ENCODE results near the gene BEST3. TPM values are rescaled to one million over a fixed set of nuclear protein-coding genes. Genes with fewer than 3 reads are reported as not detected.

Gene BEST3
- total and polyA plus RNA-seq, 7 donors: 41.8 to 181 (median 141) TPM

DNA sequence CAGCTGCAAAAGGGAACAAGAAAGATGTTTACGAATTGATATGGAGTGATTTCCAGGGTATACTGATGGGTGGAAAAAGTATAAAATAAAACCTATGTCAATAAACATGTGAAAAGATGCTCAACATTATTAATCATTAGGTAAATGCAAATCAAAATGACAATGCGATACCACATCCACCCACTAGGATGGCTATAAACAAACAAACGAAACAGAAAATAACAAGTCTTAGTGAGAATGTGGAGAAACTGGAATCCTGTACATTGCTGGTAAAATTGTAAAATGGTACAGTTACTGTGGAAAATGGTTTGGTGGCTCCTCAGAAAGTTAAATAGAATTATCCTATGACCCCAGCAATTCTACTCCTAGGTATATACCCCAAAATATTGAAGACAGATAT, 9.5 kb upstream of the BEST3 start:
- TF ChIP-seq, protein P1, sequence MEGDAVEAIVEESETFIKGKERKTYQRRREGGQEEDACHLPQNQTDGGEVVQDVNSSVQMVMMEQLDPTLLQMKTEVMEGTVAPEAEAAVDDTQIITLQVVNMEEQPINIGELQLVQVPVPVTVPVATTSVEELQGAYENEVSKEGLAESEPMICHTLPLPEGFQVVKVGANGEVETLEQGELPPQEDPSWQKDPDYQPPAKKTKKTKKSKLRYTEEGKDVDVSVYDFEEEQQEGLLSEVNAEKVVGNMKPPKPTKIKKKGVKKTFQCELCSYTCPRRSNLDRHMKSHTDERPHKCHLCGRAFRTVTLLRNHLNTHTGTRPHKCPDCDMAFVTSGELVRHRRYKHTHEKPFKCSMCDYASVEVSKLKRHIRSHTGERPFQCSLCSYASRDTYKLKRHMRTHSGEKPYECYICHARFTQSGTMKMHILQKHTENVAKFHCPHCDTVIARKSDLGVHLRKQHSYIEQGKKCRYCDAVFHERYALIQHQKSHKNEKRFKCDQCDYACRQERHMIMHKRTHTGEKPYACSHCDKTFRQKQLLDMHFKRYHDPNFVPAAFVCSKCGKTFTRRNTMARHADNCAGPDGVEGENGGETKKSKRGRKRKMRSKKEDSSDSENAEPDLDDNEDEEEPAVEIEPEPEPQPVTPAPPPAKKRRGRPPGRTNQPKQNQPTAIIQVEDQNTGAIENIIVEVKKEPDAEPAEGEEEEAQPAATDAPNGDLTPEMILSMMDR (IDR thresholded peaks at IDR 0.05): no peak
- Histone ChIP-seq H3K4me3 (no peak overlapping the region), H3K27ac (no peak overlapping the region), H3K4me1 (no peaks in the 10 kb centered on the region), H3K36me3 (ENCODE audit: insufficient read depth in 1 of 2, low read depth in 1 of 2) (no peaks in the 10 kb centered on the region), H3K9me3 (no peaks in the 10 kb centered on the region), H3K27me3 (ENCODE audit: insufficient read depth in 3 of 3, low read length in 2 of 3) (no peaks in the 10 kb centered on the region)
- ATAC-seq: no peak
- intact Hi-C loops (cut with DNase I): no loop called here
- DNase-seq: no peak
- 93 to 98% (median 96%) methylated on average over 3 of the region's 3 CpGs for WGBS, 3 donors

DNA sequence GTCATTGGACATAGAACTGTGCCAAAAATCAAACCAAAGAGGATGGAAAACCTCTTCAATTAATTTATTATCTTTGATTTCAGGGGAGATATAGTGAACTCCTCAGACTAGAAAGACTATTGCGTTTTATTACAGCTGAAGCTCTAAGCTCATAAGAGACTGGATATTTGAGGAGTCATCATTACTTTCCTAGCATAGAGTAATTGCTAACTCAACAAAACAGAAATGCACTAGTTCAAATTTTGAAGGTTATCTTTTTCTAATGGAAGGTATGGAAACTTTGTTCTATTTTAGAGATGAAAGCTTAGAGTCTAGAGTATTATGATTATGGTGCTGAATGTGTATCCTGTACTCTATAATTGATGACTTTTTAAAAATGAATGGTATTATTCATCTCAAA, 5.3 kb upstream of the BEST3 start:
- Histone ChIP-seq H3K9me3 (no peaks in the 10 kb centered on the region), H3K27me3 (ENCODE audit: insufficient read depth in 3 of 3, low read length in 2 of 3) (no peaks in the 10 kb centered on the region), H3K36me3 (ENCODE audit: insufficient read depth in 1 of 2, low read depth in 1 of 2) (no peaks in the 10 kb centered on the region), H3K27ac (no peak overlapping the region), H3K4me1 (no peaks in the 10 kb centered on the region), H3K4me3 (no peak overlapping the region)
- DNase-seq (no peak), ATAC-seq (no peak)
- WGBS, 3 donors: 0% methylated on average over 1 of the region's 1 CpG
- TF ChIP-seq, protein P1 (IDR thresholded peaks at IDR 0.05): no peak
- intact Hi-C loops (cut with DNase I): no loop called here

DNA sequence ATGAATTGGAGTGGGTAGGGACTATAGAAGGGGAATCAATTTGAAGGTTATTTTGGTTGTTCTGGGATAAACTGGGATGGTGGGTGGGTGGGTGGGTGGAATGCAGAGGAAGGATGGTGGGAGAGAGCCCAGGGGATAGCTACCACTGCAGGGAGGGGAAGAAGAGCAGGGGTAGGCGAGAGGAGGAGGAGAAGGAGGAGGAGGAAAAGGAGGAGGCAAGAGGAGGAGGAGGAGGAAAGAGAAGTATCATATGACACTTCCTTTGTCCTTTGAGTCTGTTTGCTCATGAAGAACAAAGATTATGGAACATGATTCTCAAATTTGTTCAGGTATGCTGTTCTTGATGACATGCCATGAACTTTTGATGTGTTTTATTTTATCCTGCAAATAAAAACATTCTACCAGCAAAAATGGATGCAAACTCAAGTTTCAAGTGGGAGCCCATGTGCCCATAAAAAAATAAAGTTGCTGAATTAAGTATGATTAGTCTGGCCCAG, 4.1 kb upstream of the BEST3 start:
- intact Hi-C loops (cut with DNase I): no loop called here
- no peak overlapping the region for H3K4me3 ChIP-seq
- no peaks in the 10 kb centered on the region for H3K4me1 ChIP-seq
- ATAC-seq: no peak
- no peaks in the 10 kb centered on the region for H3K36me3 ChIP-seq (ENCODE audit: insufficient read depth in 1 of 2, low read depth in 1 of 2)
- WGBS, 3 donors: 76 to 91% (median 81%) methylated on average over 1 of the region's 1 CpG
- TF ChIP-seq, protein P1 (IDR thresholded peaks at IDR 0.05): no peak
- DNase-seq: no peak
- no peak overlapping the region for H3K27ac ChIP-seq
- no peaks in the 10 kb centered on the region for H3K27me3 ChIP-seq (ENCODE audit: insufficient read depth in 3 of 3, low read length in 2 of 3)
- H3K9me3 ChIP-seq: no peaks in the 10 kb centered on the region

DNA sequence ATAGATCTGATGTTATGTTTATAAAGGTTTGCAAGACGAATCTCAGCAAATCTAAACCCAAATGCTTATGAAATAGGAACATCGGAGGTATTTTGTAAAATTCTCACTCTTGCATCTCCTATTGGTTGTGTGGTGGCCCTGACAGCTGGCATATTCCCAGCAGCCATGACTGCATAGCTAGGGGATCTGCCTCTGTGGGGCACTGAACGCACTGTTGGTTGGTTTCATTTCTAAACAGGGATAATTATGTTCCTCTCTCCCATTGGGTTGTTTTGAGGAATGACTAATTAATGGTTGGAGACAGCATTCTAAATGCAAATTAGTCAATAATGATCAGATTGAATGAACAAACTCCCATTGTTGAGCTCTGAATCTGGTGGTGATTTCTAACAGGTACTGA, 2.7 kb upstream of the BEST3 start:
- Histone ChIP-seq H3K4me1 (no peaks in the 10 kb centered on the region), H3K36me3 (ENCODE audit: insufficient read depth in 1 of 2, low read depth in 1 of 2) (peaks cover 0 to 4% of the 10 kb centered on the region in 2 donors), H3K9me3 (no peaks in the 10 kb centered on the region), H3K27me3 (ENCODE audit: insufficient read depth in 3 of 3, low read length in 2 of 3) (no peaks in the 10 kb centered on the region), H3K27ac (peak overlapping the region; percentile 14), H3K4me3 (no peak overlapping the region)
- intact Hi-C loops (cut with DNase I): no loop called here
- WGBS, 3 donors: 70 to 94% (median 82%) methylated on average over 3 of the region's 3 CpGs
- ATAC-seq: no peak
- TF ChIP-seq, protein P1 (IDR thresholded peaks at IDR 0.05): no peak
- no peak for DNase-seq

DNA sequence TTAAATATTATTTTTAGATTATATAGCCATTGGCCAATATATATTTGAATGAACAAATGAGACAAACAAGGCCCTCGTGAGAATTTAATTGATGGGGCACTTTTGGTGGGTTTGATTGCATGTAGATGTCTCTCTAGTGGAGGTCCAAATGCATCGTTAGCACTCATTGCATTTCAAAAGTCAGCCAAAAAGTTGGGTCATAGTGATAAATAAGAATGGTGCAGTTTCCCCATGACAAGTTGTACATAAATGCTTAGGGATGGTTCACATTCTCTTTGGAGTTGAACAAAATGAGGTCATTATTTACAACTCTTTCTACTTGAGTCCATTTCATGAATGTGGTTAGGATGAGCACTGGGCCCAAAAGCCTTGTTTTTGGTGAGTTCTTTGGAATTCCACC, 1.0 kb downstream of the BEST3 start:
- Histone ChIP-seq H3K27me3 (ENCODE audit: insufficient read depth in 3 of 3, low read length in 2 of 3) (no peaks in the 10 kb centered on the region), H3K27ac (peak overlapping the region; percentile 84), H3K36me3 (ENCODE audit: insufficient read depth in 1 of 2, low read depth in 1 of 2) (peaks cover 0 to 19% of the 10 kb centered on the region in 2 donors), H3K4me3 (peak overlapping the region; percentile 66), H3K9me3 (no peaks in the 10 kb centered on the region), H3K4me1 (peaks cover 26% of the 10 kb centered on the region)
- 31 to 35% (median 34%) methylated on average over 2 of the region's 2 CpGs for WGBS, 3 donors
- no peak for DNase-seq
- intact Hi-C loops (cut with DNase I): loop anchor here in 1 of 2 donors (5.0 kb wide), 1 partner anchor 41 kb away; no protein-coding TSS in a partner anchor
- peak; percentile 42 to 70 (median 52) for ATAC-seq
- TF ChIP-seq, protein P1 (IDR thresholded peaks at IDR 0.05): no peak
